Neural crest cell (in vitro differentiated cells): ENCODE results near the gene ACTL7A. TPM values are rescaled to one million over a fixed set of nuclear protein-coding genes. Genes with fewer than 3 reads are reported as not detected.
A peak's percentile ranks its signal among the peaks of the same experiment; 100 is the strongest.

ENCODE experiments used
- DNase-seq: peaks from one replicate; pipeline ENCODE4 v3.0.0; 2021; ENCODE audit warnings: low read depth, mixed read lengths, low spot score
- H3K27ac Mint-ChIP-seq: one replicate; pipeline ENCODE4 v1.8.0; 2021; ENCODE audit warnings: mild to moderate bottlenecking, mixed read lengths; ENCODE audit not compliant: unreplicated experiment
- H3K27me3 Mint-ChIP-seq: 2 replicates; pipeline ENCODE4 v1.8.0; 2021; ENCODE audit warnings: low read depth, mild to moderate bottlenecking, mixed read lengths
- H3K36me3 Mint-ChIP-seq: 2 replicates; pipeline ENCODE4 v1.8.0; 2021; ENCODE audit warnings: low read depth, mild to moderate bottlenecking, mixed read lengths
- H3K4me1 Mint-ChIP-seq: 2 replicates; pipeline ENCODE4 v1.8.0; 2021; ENCODE audit warnings: mixed read lengths
- H3K4me3 Mint-ChIP-seq: one replicate; pipeline ENCODE4 v1.8.0; 2021; ENCODE audit warnings: mild to moderate bottlenecking, mixed read lengths
- H3K9me3 Mint-ChIP-seq: 2 replicates; pipeline ENCODE4 v1.8.0; 2021; ENCODE audit warnings: mixed read lengths
- total RNA-seq: library from RNA; stranded (reverse); gene quantifications from 2 replicates; pipeline ENCODE4 v1.2.1, GENCODE V29; 2021
- TF ChIP-seq, protein P1 (sequence below): fragments of 200-600 bp; sonication (generic); conservative IDR thresholded peaks from 2 replicates; pipeline ENCODE4 v1.5.0; 2021; ENCODE audit warnings: antibody characterized with exemption, mild to moderate bottlenecking

The ACTL7A gene
- total RNA-seq, 1 donor from 2014 or later = not detected

DNA sequence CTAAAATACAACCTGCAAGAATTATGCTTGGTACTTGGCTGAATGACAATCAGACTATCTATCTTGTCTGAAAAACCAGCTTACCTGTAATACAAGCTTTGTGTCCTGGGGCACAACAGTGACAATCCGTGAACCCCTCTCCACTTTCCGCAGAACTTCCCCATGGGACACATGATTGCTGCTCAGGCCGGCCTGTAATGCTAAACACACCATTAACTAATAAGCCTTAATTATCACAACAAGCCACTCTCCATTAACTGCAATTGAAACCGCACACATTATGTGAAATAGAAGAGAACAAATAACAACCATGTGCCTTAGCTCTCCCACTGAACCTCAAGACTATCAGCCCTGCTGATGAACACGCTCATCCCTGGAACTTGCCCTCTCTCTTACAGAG is 38.1 kb downstream of the ACTL7A start:
- Mint-ChIP-seq H3K36me3 (peaks cover 20% of the 10 kb centered on the region), H3K4me1 (no peaks in the 10 kb centered on the region), H3K27ac (no peak overlapping the region), H3K9me3 (no peaks in the 10 kb centered on the region), H3K4me3 (no peak overlapping the region), H3K27me3 (no peaks in the 10 kb centered on the region)
- TF ChIP-seq, protein P1, sequence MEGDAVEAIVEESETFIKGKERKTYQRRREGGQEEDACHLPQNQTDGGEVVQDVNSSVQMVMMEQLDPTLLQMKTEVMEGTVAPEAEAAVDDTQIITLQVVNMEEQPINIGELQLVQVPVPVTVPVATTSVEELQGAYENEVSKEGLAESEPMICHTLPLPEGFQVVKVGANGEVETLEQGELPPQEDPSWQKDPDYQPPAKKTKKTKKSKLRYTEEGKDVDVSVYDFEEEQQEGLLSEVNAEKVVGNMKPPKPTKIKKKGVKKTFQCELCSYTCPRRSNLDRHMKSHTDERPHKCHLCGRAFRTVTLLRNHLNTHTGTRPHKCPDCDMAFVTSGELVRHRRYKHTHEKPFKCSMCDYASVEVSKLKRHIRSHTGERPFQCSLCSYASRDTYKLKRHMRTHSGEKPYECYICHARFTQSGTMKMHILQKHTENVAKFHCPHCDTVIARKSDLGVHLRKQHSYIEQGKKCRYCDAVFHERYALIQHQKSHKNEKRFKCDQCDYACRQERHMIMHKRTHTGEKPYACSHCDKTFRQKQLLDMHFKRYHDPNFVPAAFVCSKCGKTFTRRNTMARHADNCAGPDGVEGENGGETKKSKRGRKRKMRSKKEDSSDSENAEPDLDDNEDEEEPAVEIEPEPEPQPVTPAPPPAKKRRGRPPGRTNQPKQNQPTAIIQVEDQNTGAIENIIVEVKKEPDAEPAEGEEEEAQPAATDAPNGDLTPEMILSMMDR = no peak
- DNase-seq = no peak

DNA sequence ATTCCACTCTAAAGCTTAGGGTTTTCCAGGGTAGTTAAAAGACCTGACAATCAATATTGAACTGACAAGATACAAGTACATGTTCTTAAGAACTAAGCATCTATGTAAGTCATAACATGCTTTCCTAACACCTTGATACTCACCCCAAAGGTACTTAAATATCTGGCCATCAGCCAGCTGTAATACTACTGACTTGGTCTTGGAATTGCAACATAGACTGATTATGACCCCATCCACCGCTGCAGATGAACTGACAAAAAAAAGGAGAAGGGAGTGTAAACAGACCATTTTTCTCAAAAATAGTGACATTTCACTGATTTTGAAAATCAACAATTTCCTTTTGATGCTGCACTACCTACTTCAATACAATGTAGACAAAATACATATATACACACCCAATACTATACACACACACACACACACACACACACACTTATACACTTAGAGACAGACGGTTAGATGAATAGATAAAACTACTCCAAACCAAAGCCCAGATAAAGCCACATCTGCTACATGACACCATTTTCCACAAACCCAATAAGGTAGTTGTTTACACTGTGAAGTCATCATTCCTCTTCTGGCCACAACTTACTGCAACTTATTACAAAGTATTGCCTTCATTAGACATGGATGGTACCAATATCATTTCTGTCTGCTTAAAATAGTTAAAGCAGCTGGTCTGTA is 41.5 kb downstream of the ACTL7A start:
- no peaks in the 10 kb centered on the region for H3K9me3 Mint-ChIP-seq
- H3K36me3 Mint-ChIP-seq = peaks cover 19% of the 10 kb centered on the region
- DNase-seq = no peak
- TF ChIP-seq, protein P1 = no peak
- no peaks in the 10 kb centered on the region for H3K27me3 Mint-ChIP-seq
- H3K27ac Mint-ChIP-seq = peak overlapping the region; percentile 13
- H3K4me1 Mint-ChIP-seq = no peaks in the 10 kb centered on the region
- no peak overlapping the region for H3K4me3 Mint-ChIP-seq

DNA sequence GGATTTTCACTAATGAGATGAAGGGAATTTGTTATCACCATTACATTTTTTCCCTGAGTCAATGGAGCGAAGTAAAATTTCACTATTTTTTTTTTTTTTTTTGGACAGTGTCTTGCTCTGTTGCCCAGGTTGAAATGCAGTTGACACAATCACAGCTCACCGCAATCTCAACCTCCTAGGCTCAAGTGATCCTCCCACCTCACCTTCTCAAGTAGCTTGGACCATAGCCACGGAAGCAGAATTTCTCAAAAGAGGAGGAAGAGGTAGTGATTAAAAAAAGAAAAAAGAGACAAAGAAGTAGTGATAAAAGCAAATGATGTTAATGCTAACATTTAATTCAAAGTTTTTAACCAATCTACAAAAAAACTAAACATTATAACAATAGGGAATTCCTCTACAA is 42.1 kb downstream of the ACTL7A start:
- Mint-ChIP-seq H3K36me3 (peaks cover 20% of the 10 kb centered on the region), H3K27ac (no peak overlapping the region), H3K4me1 (no peaks in the 10 kb centered on the region), H3K27me3 (no peaks in the 10 kb centered on the region), H3K4me3 (no peak overlapping the region), H3K9me3 (no peaks in the 10 kb centered on the region)
- TF ChIP-seq, protein P1 = no peak
- no peak for DNase-seq

DNA sequence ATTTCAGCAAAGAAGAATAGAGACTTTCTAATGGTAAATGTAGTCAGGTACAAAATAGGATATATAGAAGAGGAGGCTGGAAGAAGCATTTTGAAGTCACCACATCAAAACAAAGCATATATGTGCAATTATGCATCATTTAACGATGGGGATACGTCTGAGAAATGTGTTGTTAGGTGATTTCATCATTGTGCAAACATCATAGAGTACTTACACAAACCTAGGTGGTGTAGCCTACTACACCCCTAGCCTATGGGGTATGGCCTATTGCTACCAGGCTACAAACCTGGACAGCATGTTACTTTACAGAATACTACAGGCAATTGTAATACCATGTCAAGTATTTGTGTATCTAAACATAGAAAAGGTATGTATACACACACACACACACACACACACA is 43.4 kb downstream of the ACTL7A start:
- Mint-ChIP-seq H3K9me3 (no peaks in the 10 kb centered on the region), H3K27ac (no peak overlapping the region), H3K4me1 (no peaks in the 10 kb centered on the region), H3K27me3 (no peaks in the 10 kb centered on the region), H3K4me3 (no peak overlapping the region), H3K36me3 (peaks cover 24% of the 10 kb centered on the region)
- TF ChIP-seq, protein P1 = no peak
- no peak for DNase-seq

DNA sequence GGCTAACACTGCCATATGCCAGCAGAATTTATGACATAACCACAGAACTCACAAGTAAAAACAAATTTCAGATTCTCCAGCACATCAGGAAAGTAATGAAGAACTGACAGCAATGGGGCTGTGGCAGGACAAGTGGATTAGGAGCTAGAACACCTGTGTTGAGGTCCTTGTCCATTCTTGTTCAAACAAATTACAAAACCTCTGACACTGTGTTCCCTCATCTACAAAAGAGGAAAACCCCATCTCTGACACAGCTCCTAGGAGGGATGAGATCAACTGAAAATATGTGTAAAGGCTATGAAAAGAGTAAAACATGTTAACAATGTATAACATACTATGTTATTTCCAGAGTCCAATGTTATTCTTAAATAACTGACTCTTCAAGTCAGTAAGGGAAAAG is 48.3 kb downstream of the ACTL7A start:
- TF ChIP-seq, protein P1 = no peak
- Mint-ChIP-seq H3K36me3 (peaks cover 20% of the 10 kb centered on the region), H3K27ac (no peak overlapping the region), H3K27me3 (no peaks in the 10 kb centered on the region), H3K9me3 (no peaks in the 10 kb centered on the region), H3K4me3 (no peak overlapping the region), H3K4me1 (no peaks in the 10 kb centered on the region)
- no peak for DNase-seq
